Ascending aorta (tissue), 2 donors: ENCODE results near the gene DNAJC7. TPM values are rescaled to one million over a fixed set of nuclear protein-coding genes. Genes with fewer than 3 reads are reported as not detected.

Experiments used
- DNase-seq, 2 donors: peaks; one replicate each; pipeline ENCODE4 v3.0.0-alpha.2; 2019; ENCODE audit warnings: low spot score in 2 of 2
- H3K27ac ChIP-seq, 2 donors: fragments of 200-600 bp; sonication (generic); one replicate each; pipeline ENCODE4 v1.5.1; 2016 to 2017; ENCODE audit warnings: mild to moderate bottlenecking in 1 of 2
- H3K27me3 ChIP-seq: fragments of 200-600 bp; sonication (generic); one replicate; pipeline ENCODE4 v1.5.1; 2017
- H3K36me3 ChIP-seq, 2 donors: fragments of 200-600 bp; sonication (generic); one replicate each; pipeline ENCODE4 v1.5.1; 2016
- H3K4me1 ChIP-seq, 2 donors: fragments of 200-600 bp; sonication (generic); one replicate each; pipeline ENCODE4 v1.5.1; 2016 to 2017; ENCODE audit warnings: mild to moderate bottlenecking in 1 of 2
- H3K4me3 ChIP-seq, 2 donors: fragments of 200-600 bp; sonication (generic); one replicate each; pipeline ENCODE4 v1.5.1; 2016 to 2017; ENCODE audit warnings: mild to moderate bottlenecking in 1 of 2
- H3K9me3 ChIP-seq, 2 donors: fragments of 200-600 bp; sonication (generic); one replicate each; pipeline ENCODE4 v1.5.1; 2016
- intact Hi-C: fragments of 100-400 bp; cut with DNase I; formaldehyde crosslinking; loops from one replicate; pipeline ENCODE4 v1.15.1; 2023
- total RNA-seq: library from RNA; depleted of rRNA; stranded (reverse); fragments of >200 nt; gene quantifications from one replicate; pipeline ENCODE4 v1.1.0, GENCODE V29; 2016
- TF ChIP-seq, protein P1 (sequence below), 3 experiments: fragments of 200-600 bp in 2 of 3; fragments of 450-650 bp in 1 of 3; sonication (generic) in 2 of 3; IDR thresholded peaks; one replicate each; pipeline ENCODE4 v1.5.1; 2016 to 2019; ENCODE audit warnings: antibody characterized with exemption in 3 of 3, mild to moderate bottlenecking in 1 of 3, moderate library complexity in 1 of 3

DNAJC7 gene
- total RNA-seq, 1 donor from 2014 or later = 79.7 TPM

DNA sequence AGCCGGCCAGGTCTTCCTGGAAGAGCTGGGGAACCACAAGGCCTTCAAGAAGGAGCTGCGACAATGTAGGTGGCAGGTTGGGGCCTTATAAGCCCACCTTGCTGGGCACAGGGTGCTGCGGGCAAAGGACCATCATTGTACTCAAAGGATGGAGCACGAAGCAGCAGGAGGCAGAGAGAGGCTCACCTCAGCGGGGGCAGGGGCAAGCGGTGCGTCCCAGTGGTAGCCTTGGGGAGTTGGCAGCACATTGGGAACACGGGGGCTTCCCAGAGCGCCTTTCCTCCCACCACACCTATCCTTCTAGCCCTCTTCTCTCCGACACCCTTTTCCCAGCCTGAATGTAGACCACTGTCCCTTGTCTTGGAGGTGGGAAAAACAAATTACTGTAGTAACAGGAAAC lies 48.6 kb downstream of the DNAJC7 start:
- intact Hi-C loops = no loop called here
- H3K9me3 ChIP-seq = no peaks in the 10 kb centered on the region
- peaks cover 0 to 12% of the 10 kb centered on the region in 2 donors for H3K4me1 ChIP-seq
- H3K4me3 ChIP-seq = no peak overlapping the region
- no peak for DNase-seq
- TF ChIP-seq, protein P1, sequence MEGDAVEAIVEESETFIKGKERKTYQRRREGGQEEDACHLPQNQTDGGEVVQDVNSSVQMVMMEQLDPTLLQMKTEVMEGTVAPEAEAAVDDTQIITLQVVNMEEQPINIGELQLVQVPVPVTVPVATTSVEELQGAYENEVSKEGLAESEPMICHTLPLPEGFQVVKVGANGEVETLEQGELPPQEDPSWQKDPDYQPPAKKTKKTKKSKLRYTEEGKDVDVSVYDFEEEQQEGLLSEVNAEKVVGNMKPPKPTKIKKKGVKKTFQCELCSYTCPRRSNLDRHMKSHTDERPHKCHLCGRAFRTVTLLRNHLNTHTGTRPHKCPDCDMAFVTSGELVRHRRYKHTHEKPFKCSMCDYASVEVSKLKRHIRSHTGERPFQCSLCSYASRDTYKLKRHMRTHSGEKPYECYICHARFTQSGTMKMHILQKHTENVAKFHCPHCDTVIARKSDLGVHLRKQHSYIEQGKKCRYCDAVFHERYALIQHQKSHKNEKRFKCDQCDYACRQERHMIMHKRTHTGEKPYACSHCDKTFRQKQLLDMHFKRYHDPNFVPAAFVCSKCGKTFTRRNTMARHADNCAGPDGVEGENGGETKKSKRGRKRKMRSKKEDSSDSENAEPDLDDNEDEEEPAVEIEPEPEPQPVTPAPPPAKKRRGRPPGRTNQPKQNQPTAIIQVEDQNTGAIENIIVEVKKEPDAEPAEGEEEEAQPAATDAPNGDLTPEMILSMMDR (IDR thresholded peaks at IDR 0.05) = no peak
- H3K27ac ChIP-seq = no peak overlapping the region
- H3K27me3 ChIP-seq = no peaks in the 10 kb centered on the region
- peaks cover 13 to 33% of the 10 kb centered on the region in 2 donors for H3K36me3 ChIP-seq

GRCh38 chr17:41967921-41968578 lies 49.2 kb downstream of the DNAJC7 start:
- peaks cover 0 to 12% of the 10 kb centered on the region in 2 donors for H3K4me1 ChIP-seq

DNA sequence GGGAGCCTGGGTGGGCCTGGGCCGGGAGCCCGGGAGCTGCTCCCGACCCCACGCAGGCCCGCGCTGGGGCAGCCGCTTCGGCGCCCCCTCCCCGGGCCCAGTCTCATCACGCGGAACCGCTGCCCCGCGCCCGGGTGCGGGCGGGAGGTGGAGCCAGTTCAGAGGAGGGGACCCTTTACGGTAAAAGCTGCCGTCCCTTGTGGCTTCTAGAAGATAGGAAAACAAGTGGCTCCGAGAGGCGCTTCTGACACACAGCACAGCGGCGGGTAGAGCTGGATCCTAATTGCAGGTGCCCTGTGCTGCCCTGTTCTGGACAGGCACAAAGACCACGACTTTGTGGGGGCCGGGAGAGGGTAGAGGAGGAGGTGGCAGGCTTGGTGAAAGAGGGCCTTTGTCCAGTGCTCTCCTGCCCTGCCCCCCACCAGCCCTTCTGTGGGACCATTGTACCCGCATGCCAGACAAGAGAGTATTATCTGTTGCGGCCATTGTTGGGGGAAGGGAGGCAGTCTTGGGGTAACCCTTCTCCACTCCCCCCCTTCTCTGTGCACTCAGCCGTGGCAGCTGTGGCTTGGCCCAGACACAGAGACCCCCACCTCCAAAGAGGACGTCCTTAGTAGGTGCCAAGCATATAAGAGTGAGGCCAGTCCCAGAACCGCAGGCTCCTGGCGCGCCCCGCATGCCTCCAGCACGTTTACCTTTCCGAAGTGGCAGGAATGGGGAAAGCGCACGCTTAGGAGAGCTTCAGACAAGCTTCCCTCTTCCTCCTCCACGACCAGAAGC lies 49.9 kb downstream of the DNAJC7 start:
- peak overlapping the region; percentile 80 to 82 for H3K27ac ChIP-seq
- peaks cover 0 to 12% of the 10 kb centered on the region in 2 donors for H3K4me1 ChIP-seq
- intact Hi-C loops = loop anchor here (2.0 kb wide), 3 partner anchors 37 to 53 kb away; partner anchors contain the start of genes ACLY, NKIRAS2 and ODAD4
- peaks cover 0 to 21% of the 10 kb centered on the region in 2 donors for H3K36me3 ChIP-seq
- H3K9me3 ChIP-seq = no peaks in the 10 kb centered on the region
- TF ChIP-seq, protein P1 (IDR thresholded peaks at IDR 0.05) = no peak
- no peaks in the 10 kb centered on the region for H3K27me3 ChIP-seq
- no peak for DNase-seq
- peak overlapping the region; percentile 77 to 81 for H3K4me3 ChIP-seq

More at GRCh38 chr17:41967921-41968578, 49.2 kb downstream of the DNAJC7 start:
- peak overlapping the region; percentile 80 to 82 for H3K27ac ChIP-seq
- no peaks in the 10 kb centered on the region for H3K27me3 ChIP-seq
- DNase-seq = no peak
- intact Hi-C loops = loop anchor here (2.0 kb wide), 3 partner anchors 37 to 53 kb away; partner anchors contain the start of genes ACLY, NKIRAS2 and ODAD4
- TF ChIP-seq, protein P1 (IDR thresholded peaks at IDR 0.05) = no peak
- peak overlapping the region in 1 of 2 donors; percentile 81 for H3K4me3 ChIP-seq
- peaks cover 7 to 27% of the 10 kb centered on the region in 2 donors for H3K36me3 ChIP-seq
- no peaks in the 10 kb centered on the region for H3K9me3 ChIP-seq

- intact Hi-C loops = loop anchor here (1.0 to 2.0 kb wide), 5 partner anchors 36 to 189 kb away; partner anchors contain the start of genes ACLY, KLHL11, NKIRAS2 and ODAD4
- Histone ChIP-seq H3K4me1 (peaks cover 0 to 12% of the 10 kb centered on the region in 2 donors), H3K9me3 (no peaks in the 10 kb centered on the region), H3K36me3 (peaks cover 0 to 13% of the 10 kb centered on the region in 2 donors), H3K27me3 (no peaks in the 10 kb centered on the region), H3K27ac (peak within 1 kb of the TSS; percentile 80 to 82), H3K4me3 (peak within 1 kb of the TSS; percentile 77 to 81)
- TF ChIP-seq, protein P1 (IDR thresholded peaks at IDR 0.05) = no peak
- DNase-seq = peak; percentile 71 to 95
Observed at GRCh38 chr17:41966463-41967140, 50.6 kb downstream of the DNAJC7 start, which contains the start of gene CNP. CNP (plus strand) TSS chr17:41966795; CDS start chr17:41966885, 90 bp downstream.
